Right lobe of liver (tissue), 6 donors: ENCODE measurements around the gene SYCE3. TPM values are rescaled to one million over a fixed set of nuclear protein-coding genes. Genes with fewer than 3 reads are reported as not detected.

ENCODE experiments used
- ATAC-seq, 4 donors: fragments of 200-7000 bp; cut with Tn5 transposase; one replicate each; pipeline ENCODE4 v1.9.1; 2020; ENCODE audit warnings: mild to moderate bottlenecking in 4 of 4, moderate library complexity in 4 of 4
- DNase-seq, 3 donors: peaks; one replicate each; pipeline ENCODE4 v3.0.0-alpha.2; 2020
- H3K27ac ChIP-seq, 3 donors: fragments of 200-600 bp; one replicate each; pipeline ENCODE4 v1.8.0; 2022
- H3K27me3 ChIP-seq, 2 donors: fragments of 200-600 bp; one replicate each; pipeline ENCODE4 v1.8.0; 2022
- H3K36me3 ChIP-seq, 4 donors: fragments of 200-600 bp; sonication (generic) in 1 of 4; one replicate each; pipeline versions ENCODE4 v1.5.1 to v1.8.0; 2017 to 2022; ENCODE audit warnings: control low read depth in 1 of 4
- H3K4me1 ChIP-seq, 4 donors: fragments of 200-600 bp; sonication (generic) in 1 of 4; one replicate each; pipeline versions ENCODE4 v1.5.1 to v1.8.0; 2017 to 2022; ENCODE audit warnings: control low read depth in 1 of 4
- H3K4me3 ChIP-seq, 3 donors: fragments of 200-600 bp; one replicate each; pipeline ENCODE4 v1.8.0; 2022
- H3K9me3 ChIP-seq, 4 donors: fragments of 200-600 bp; sonication (generic) in 1 of 4; one replicate each; pipeline versions ENCODE4 v1.5.1 to v1.8.0; 2017 to 2022; ENCODE audit warnings: control low read depth in 1 of 4
- CTCF ChIP-seq, 4 donors: fragments of 200-600 bp in 3 of 4; fragments of 450-650 bp in 1 of 4; IDR thresholded peaks; one replicate each; pipeline versions ENCODE4 v1.5.1 to v1.8.0; 2016 to 2022; ENCODE audit warnings: antibody characterized with exemption in 4 of 4, mild to moderate bottlenecking in 2 of 4
- POLR2A ChIP-seq: fragments of 450-650 bp; IDR thresholded peaks from one replicate; pipeline ENCODE4 v1.6.1; 2017; ENCODE audit warnings: antibody characterized with exemption, mild to moderate bottlenecking
- WGBS: methylation state at CpG from one replicate; pipeline ENCODE4 v1.1.6; 2018; ENCODE audit warnings: low coverage, low lambda C conversion rate; ENCODE audit not compliant: insufficient coverage; ENCODE audit errors: missing lambda C conversion rate; 5-methylcytosine and 5-hydroxymethylcytosine counted together
- intact Hi-C, 2 donors: fragments of 100-400 bp; cut with DNase I; formaldehyde crosslinking; loops; one replicate each; pipeline versions ENCODE4 v1.11.2 to v1.14.1; 2022
- total RNA-seq, 6 experiments: library from RNA; depleted of rRNA in 2 of 6; stranded (reverse); fragments of >200 nt in 2 of 6; fragmentation: NEBNext Ultra II Directional in 3 of 6; extraction: Animal tissue kit (Norgen Biotek cat#: 25700) in 3 of 6; gene quantifications; one replicate each; pipeline versions ENCODE4 v1.1.0 to v1.2.4, GENCODE V29; 2016 to 2023
- donor health status: DM: no; HTN: yes; CAD: no.
- donor health status: DM: no; HTN: no; CAD: no.
- donor health status: DM: no; HTN: no; CAD: no.
- donor health status: DM: no; HTN: yes; CAD: no.
- donor health status: DM: no; HTN: yes; CAD: no.

The SYCE3 gene
- total RNA-seq, 6 experiments from 2014 or later: 3.3 to 4.7 TPM; not detected in 4

GRCh38 chr22:50529416-50529896 is 33.3 kb downstream of the SYCE3 start:
- WGBS: 0% methylated on average over 9 of the region's 50 CpGs
- peak in 2 of 3 donors; percentile 71 to 79 for DNase-seq
- TF ChIP-seq POLR2A: no peak
- H3K4me3 ChIP-seq: peak overlapping the region; percentile 75 to 79 (median 76)
- peaks cover 0 to 20% (median 7%) of the 10 kb centered on the region in 4 donors for H3K4me1 ChIP-seq
- no peaks in the 10 kb centered on the region for H3K36me3 ChIP-seq
- intact Hi-C loops: loop anchor here in 1 of 2 donors (10.0 kb wide), 1 partner anchor 85 kb away; no protein-coding TSS in a partner anchor
- H3K27me3 ChIP-seq: no peaks in the 10 kb centered on the region
- H3K27ac ChIP-seq: peak overlapping the region; percentile 94 to 98 (median 97)
- no peak for ATAC-seq
- H3K9me3 ChIP-seq: no peaks in the 10 kb centered on the region

GRCh38 chr22:50528682-50529415 is 33.9 kb downstream of the SYCE3 start:
- 25% methylated on average over 2 of the region's 15 CpGs for WGBS
- peaks cover 0 to 25% (median 10%) of the 10 kb centered on the region in 4 donors for H3K4me1 ChIP-seq
- TF ChIP-seq POLR2A: no peak
- no peak for TF ChIP-seq CTCF (IDR thresholded peaks at IDR 0.05)
- H3K27me3 ChIP-seq: no peaks in the 10 kb centered on the region
- ATAC-seq: no peak
- peak overlapping the region; percentile 94 to 98 (median 97) for H3K27ac ChIP-seq
- peak in 2 of 3 donors; percentile 50 to 72 for DNase-seq
- H3K9me3 ChIP-seq: no peaks in the 10 kb centered on the region
- H3K36me3 ChIP-seq: peaks cover 0 to under 1% (median 0%) of the 10 kb centered on the region in 4 donors
- intact Hi-C loops: loop anchor here in 1 of 2 donors (10.0 kb wide), 1 partner anchor 86 kb away; no protein-coding TSS in a partner anchor
- H3K4me3 ChIP-seq: peak overlapping the region; percentile 75 to 79 (median 76)

- peak overlapping the region in 1 of 3 donors; percentile 76 for H3K4me3 ChIP-seq
- no peak for ATAC-seq
- H3K4me1 ChIP-seq: peaks cover 0 to 25% (median 12%) of the 10 kb centered on the region in 4 donors
- WGBS: 82% methylated on average over 12 of the region's 18 CpGs
- no peak for TF ChIP-seq CTCF (IDR thresholded peaks at IDR 0.05)
- TF ChIP-seq POLR2A: no peak
- H3K9me3 ChIP-seq: no peaks in the 10 kb centered on the region
- peak in 1 of 3 donors; percentile 51 for DNase-seq
- peaks cover 0 to 8% (median under 1%) of the 10 kb centered on the region in 4 donors for H3K36me3 ChIP-seq
- H3K27ac ChIP-seq: peak overlapping the region in 2 of 3 donors; percentile 87 to 94
- no peaks in the 10 kb centered on the region for H3K27me3 ChIP-seq
- intact Hi-C loops: loop anchor here in 1 of 2 donors (10.0 kb wide), 1 partner anchor 87 kb away; no protein-coding TSS in a partner anchor
These were observed 34.6 kb downstream of the SYCE3 start for GRCh38 chr22:50527921-50528681.

GRCh38 chr22:50526834-50527801 is 35.6 kb downstream of the SYCE3 start:
- WGBS: 0% methylated on average over 2 of the region's 29 CpGs
- peak; percentile 0 to 16 (median 10) for ATAC-seq
- DNase-seq: peak; percentile 82 to 85 (median 84)
- Histone ChIP-seq H3K4me3 (peak overlapping the region; percentile 66 to 74 (median 68)), H3K9me3 (no peaks in the 10 kb centered on the region), H3K27me3 (no peaks in the 10 kb centered on the region), H3K27ac (peak overlapping the region; percentile 76 to 94 (median 87)), H3K36me3 (peaks cover 0 to 18% (median 3%) of the 10 kb centered on the region in 4 donors), H3K4me1 (peaks cover 0 to 25% (median 12%) of the 10 kb centered on the region in 4 donors)
- intact Hi-C loops: loop anchor here in 1 of 2 donors (10.0 kb wide), 1 partner anchor 88 kb away; no protein-coding TSS in a partner anchor
- peak; percentile 34 for TF ChIP-seq POLR2A
- no peak for TF ChIP-seq CTCF (IDR thresholded peaks at IDR 0.05)
